ENCODE measurements around the gene FBXL7. TPM values are rescaled to one million over a fixed set of nuclear protein-coding genes. Genes with fewer than 3 reads are reported as not detected.

The FBXL7 gene
- polyA plus RNA-seq, 3 donors = not detected

DNA sequence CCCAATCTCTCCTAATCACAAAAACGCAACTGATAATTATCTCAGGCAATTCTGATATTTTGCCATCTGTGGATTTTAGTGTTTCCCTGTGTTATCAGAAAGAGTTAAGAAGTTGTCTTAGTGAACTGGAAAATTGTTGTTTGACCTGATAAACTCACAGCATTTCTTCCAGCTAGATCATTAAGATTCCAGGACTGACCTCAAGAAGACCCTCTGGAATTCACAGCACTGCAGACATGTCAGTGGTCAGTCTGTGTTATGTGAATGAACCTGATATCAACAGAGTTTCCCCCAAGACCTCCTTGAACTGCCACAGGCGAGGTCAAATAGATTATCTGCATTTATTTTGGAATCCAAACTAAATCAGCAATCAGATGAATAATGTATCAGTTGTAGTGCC lies 174.7 kb downstream of the FBXL7 start:
- H3K4me1 ChIP-seq (ENCODE audit: control insufficient read depth in 1 of 2, insufficient read depth in 2 of 2, low read length in 2 of 2) = no peaks in the 10 kb centered on the region
- peaks cover 0 to 11% (median 4%) of the 10 kb centered on the region in 7 donors for H3K9me3 Mint-ChIP-seq
- no peaks in the 10 kb centered on the region for H3K27me3 ChIP-seq (ENCODE audit: control insufficient read depth in 2 of 2, insufficient read depth in 2 of 2, low read length in 2 of 2)
- H3K9me3 ChIP-seq (replicated peaks in 1 of 2; ENCODE audit: control insufficient read depth in 1 of 2, insufficient read depth in 1 of 2, low read length in 2 of 2) = peaks cover 17 to 36% of the 10 kb centered on the region in 2 donors
- H3K27ac ChIP-seq (ENCODE audit: low read depth in 1 of 2, low read length in 2 of 2) = no peak overlapping the region
- no peaks in the 10 kb centered on the region for H3K36me3 Mint-ChIP-seq
- H2AFZ ChIP-seq (ENCODE audit: insufficient read depth, low read depth, low read length, poor library complexity, severe bottlenecking) = no peak overlapping the region
- H3K4me1 Mint-ChIP-seq = no peaks in the 10 kb centered on the region
- peaks cover 0 to 1% (median 0%) of the 10 kb centered on the region in 3 donors for H3K27me3 Mint-ChIP-seq (ENCODE audit: low read depth in 3 of 3)
- DNase-seq = no peak
- H3K36me3 ChIP-seq (replicated peaks in 1 of 2; ENCODE audit: control insufficient read depth in 1 of 2, insufficient read depth in 2 of 2, low read length in 2 of 2) = no peaks in the 10 kb centered on the region
- TF ChIP-seq, protein P1, sequence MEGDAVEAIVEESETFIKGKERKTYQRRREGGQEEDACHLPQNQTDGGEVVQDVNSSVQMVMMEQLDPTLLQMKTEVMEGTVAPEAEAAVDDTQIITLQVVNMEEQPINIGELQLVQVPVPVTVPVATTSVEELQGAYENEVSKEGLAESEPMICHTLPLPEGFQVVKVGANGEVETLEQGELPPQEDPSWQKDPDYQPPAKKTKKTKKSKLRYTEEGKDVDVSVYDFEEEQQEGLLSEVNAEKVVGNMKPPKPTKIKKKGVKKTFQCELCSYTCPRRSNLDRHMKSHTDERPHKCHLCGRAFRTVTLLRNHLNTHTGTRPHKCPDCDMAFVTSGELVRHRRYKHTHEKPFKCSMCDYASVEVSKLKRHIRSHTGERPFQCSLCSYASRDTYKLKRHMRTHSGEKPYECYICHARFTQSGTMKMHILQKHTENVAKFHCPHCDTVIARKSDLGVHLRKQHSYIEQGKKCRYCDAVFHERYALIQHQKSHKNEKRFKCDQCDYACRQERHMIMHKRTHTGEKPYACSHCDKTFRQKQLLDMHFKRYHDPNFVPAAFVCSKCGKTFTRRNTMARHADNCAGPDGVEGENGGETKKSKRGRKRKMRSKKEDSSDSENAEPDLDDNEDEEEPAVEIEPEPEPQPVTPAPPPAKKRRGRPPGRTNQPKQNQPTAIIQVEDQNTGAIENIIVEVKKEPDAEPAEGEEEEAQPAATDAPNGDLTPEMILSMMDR (IDR thresholded peaks at IDR 0.05) = no peak
- H3K79me2 ChIP-seq (ENCODE audit: insufficient read depth, low read length) = no peaks in the 10 kb centered on the region
- no peak overlapping the region for H3K27ac Mint-ChIP-seq
- H3K4me2 ChIP-seq (replicated peaks; ENCODE audit: extremely low read depth, low read length, poor library complexity, severe bottlenecking) = no peak overlapping the region
- no CpG with 5 or more reads among the region's 2 CpGs for WGBS (ENCODE audit: insufficient coverage)
- no peak overlapping the region for H3K4me3 Mint-ChIP-seq
- H3K4me3 ChIP-seq (replicated peaks in 1 of 3; ENCODE audit: low read depth in 2 of 3, low read length in 3 of 3) = no peak overlapping the region
- intact Hi-C loops (cut with micrococcal nuclease) = no loop called here
- no peaks in the 10 kb centered on the region for H4K20me1 ChIP-seq (ENCODE audit: insufficient read depth, low read length)
- no peak overlapping the region for H3K9ac ChIP-seq (ENCODE audit: insufficient read depth, low read length, poor library complexity, severe bottlenecking)

DNA sequence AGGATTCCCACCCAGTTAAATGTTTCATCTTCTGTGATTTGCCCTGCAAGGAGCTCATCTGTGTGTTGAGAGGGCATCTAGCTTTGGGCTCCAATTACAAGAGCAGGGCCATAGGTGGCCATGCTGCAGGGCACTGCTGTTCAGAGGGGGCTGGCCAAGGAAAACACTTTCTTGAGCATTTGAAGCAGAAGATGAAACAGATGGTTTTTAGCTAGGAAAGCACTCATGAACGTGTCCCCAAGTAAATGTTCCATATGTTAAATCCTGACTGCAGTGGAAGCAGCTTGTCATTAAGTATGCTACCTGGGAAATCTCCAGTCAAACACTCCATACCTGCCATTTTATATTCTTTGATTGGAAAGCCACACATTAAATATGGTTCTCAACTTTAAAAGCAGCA lies 176.6 kb downstream of the FBXL7 start:
- H3K36me3 Mint-ChIP-seq = no peaks in the 10 kb centered on the region

More for the DNA sequence above, 176.6 kb downstream of the FBXL7 start:
- Mint-ChIP-seq H3K27me3 (ENCODE audit: low read depth in 3 of 3) (peaks cover 0 to 1% (median 0%) of the 10 kb centered on the region in 3 donors), H3K9me3 (peaks cover 0 to 11% (median 4%) of the 10 kb centered on the region in 7 donors), H3K4me1 (no peaks in the 10 kb centered on the region), H3K27ac (no peak overlapping the region), H3K4me3 (no peak overlapping the region)
- H3K27me3 ChIP-seq (ENCODE audit: control insufficient read depth in 2 of 2, insufficient read depth in 2 of 2, low read length in 2 of 2) = no peaks in the 10 kb centered on the region
- H3K4me3 ChIP-seq (replicated peaks in 1 of 3; ENCODE audit: low read depth in 2 of 3, low read length in 3 of 3) = no peak overlapping the region
- 50% methylated on average over 1 of the region's 1 CpG for WGBS (ENCODE audit: insufficient coverage)
- peaks cover 12 to 32% of the 10 kb centered on the region in 2 donors for H3K9me3 ChIP-seq (replicated peaks in 1 of 2; ENCODE audit: control insufficient read depth in 1 of 2, insufficient read depth in 1 of 2, low read length in 2 of 2)
- no peaks in the 10 kb centered on the region for H4K20me1 ChIP-seq (ENCODE audit: insufficient read depth, low read length)
- no peak for DNase-seq
- no peak overlapping the region for H3K4me2 ChIP-seq (replicated peaks; ENCODE audit: extremely low read depth, low read length, poor library complexity, severe bottlenecking)
- intact Hi-C loops (cut with micrococcal nuclease) = no loop called here
- no peak overlapping the region for H2AFZ ChIP-seq (ENCODE audit: insufficient read depth, low read depth, low read length, poor library complexity, severe bottlenecking)
- H3K27ac ChIP-seq (ENCODE audit: low read depth in 1 of 2, low read length in 2 of 2) = no peak overlapping the region
- TF ChIP-seq, protein P1 (IDR thresholded peaks at IDR 0.05) = no peak
- H3K4me1 ChIP-seq (ENCODE audit: control insufficient read depth in 1 of 2, insufficient read depth in 2 of 2, low read length in 2 of 2) = no peaks in the 10 kb centered on the region
- no peaks in the 10 kb centered on the region for H3K79me2 ChIP-seq (ENCODE audit: insufficient read depth, low read length)
- no peaks in the 10 kb centered on the region for H3K36me3 ChIP-seq (replicated peaks in 1 of 2; ENCODE audit: control insufficient read depth in 1 of 2, insufficient read depth in 2 of 2, low read length in 2 of 2)
- no peak overlapping the region for H3K9ac ChIP-seq (ENCODE audit: insufficient read depth, low read length, poor library complexity, severe bottlenecking)

Data from CD14-positive monocyte (primary cell).